ENCODE measurements around the gene TMEM238L. TPM values are rescaled to one million over a fixed set of nuclear protein-coding genes. Genes with fewer than 3 reads are reported as not detected.

Gene TMEM238L
- total RNA-seq, 1 experiment from 2014 or later = not detected

DNA sequence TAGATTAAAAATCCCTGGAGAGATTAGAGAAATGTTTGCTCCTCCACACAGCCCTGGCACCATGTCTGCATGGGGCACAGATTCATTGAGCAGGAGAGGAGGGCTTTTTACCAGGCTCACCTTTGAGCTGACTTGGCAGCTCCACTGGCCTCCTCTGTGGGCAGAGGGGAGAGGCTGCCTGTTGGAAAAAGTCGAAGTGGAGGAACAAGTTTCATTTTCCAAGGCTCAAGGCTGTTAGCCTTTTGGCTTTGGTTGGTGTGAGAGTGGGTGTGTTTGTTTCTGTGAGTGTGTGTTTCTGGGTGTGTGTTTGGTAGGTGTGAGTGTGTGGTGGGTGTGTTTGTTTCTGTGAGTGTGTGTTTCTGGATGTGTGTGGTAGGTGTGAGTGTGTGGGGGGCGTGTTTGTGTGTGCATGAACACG is 5.6 kb downstream of the TMEM238L start:
- H2AFZ ChIP-seq (ENCODE audit: low read length) = no peak overlapping the region
- no peak overlapping the region for H3K14ac ChIP-seq (ENCODE audit: insufficient read depth, low read length)
- H3K79me1 ChIP-seq (ENCODE audit: insufficient read depth, low read depth, low read length, poor library complexity, severe bottlenecking) = no peaks in the 10 kb centered on the region
- H3K27ac Mint-ChIP-seq = no peak overlapping the region
- no peaks in the 10 kb centered on the region for H3K27me3 Mint-ChIP-seq (ENCODE audit: low read depth)
- H4K20me1 ChIP-seq (ENCODE audit: control insufficient read depth, insufficient read depth, insufficient read length) = no peaks in the 10 kb centered on the region
- no peaks in the 10 kb centered on the region for H3K79me2 ChIP-seq (ENCODE audit: insufficient read depth, low read length)
- no peak overlapping the region for H3K18ac ChIP-seq (ENCODE audit: insufficient read length, low read depth, low read length)
- WGBS (ENCODE audit: extremely low coverage, insufficient read length, low lambda C conversion rate) = 100% methylated on average over 1 of the region's 3 CpGs
- H3K36me3 Mint-ChIP-seq (ENCODE audit: insufficient read depth in 1 of 3, low read depth in 3 of 3) = no peaks in the 10 kb centered on the region
- no peak for DNase-seq
- H4K5ac ChIP-seq (ENCODE audit: insufficient read length, low read depth, low read length) = no peak overlapping the region
- H3K4me1 Mint-ChIP-seq = peaks cover 0 to 3% of the 10 kb centered on the region in 2 experiments; a peak in 2 of 4 replicates
- H2BK120ac ChIP-seq (ENCODE audit: low read depth, low read length, poor library complexity, severe bottlenecking) = no peak overlapping the region
- H3K9me3 Mint-ChIP-seq = no peaks in the 10 kb centered on the region
- H3K23ac ChIP-seq (ENCODE audit: insufficient read length, low read depth, low read length) = no peak overlapping the region
- H2BK15ac ChIP-seq (ENCODE audit: low read depth, low read length) = no peak overlapping the region
- no peak overlapping the region for H2AK5ac ChIP-seq (ENCODE audit: insufficient read length, low read length)
- H3K56ac ChIP-seq (ENCODE audit: insufficient read length, low read depth, low read length) = no peak overlapping the region
- no peak overlapping the region for H3K4me3 Mint-ChIP-seq
- H3T11ph ChIP-seq (ENCODE audit: low read length) = no peak overlapping the region
- no peak overlapping the region for H2BK12ac ChIP-seq (ENCODE audit: insufficient read length, low read depth, low read length)
- no peaks in the 10 kb centered on the region for H3K23me2 ChIP-seq (ENCODE audit: insufficient read length, low read depth, low read length, poor library complexity, severe bottlenecking)
- no peak overlapping the region for H2BK20ac ChIP-seq (ENCODE audit: low read depth, low read length, poor library complexity, severe bottlenecking)
- H4K91ac ChIP-seq (ENCODE audit: insufficient read length, low read depth, low read length) = no peak overlapping the region
- no peak overlapping the region for H3K4ac ChIP-seq (ENCODE audit: low read depth, low read length)
- H3K27ac ChIP-seq (ENCODE audit: insufficient read length, low read depth, low read length) = no peak overlapping the region
- H4K8ac ChIP-seq (replicated peaks; ENCODE audit: insufficient read length, low read depth, low read length) = no peak overlapping the region
- no peak overlapping the region for H3K4me2 ChIP-seq (ENCODE audit: insufficient read depth, insufficient read length, low read length)
- peaks cover 3% of the 10 kb centered on the region; the same call in 1 of the 2 replicates for H3K4me1 ChIP-seq (ENCODE audit: insufficient read depth, low read length)
- H2BK5ac ChIP-seq (ENCODE audit: insufficient read length, low read length) = peak overlapping the region; percentile 35
- H3K27me3 ChIP-seq (ENCODE audit: insufficient read depth, low read length) = no peaks in the 10 kb centered on the region
- no peaks in the 10 kb centered on the region for H3K9me3 ChIP-seq (ENCODE audit: control insufficient read depth, low read depth, low read length)
- no peak overlapping the region for H3K9ac ChIP-seq (ENCODE audit: extremely low read depth, insufficient read length, low read length)
- TF ChIP-seq, protein P1, sequence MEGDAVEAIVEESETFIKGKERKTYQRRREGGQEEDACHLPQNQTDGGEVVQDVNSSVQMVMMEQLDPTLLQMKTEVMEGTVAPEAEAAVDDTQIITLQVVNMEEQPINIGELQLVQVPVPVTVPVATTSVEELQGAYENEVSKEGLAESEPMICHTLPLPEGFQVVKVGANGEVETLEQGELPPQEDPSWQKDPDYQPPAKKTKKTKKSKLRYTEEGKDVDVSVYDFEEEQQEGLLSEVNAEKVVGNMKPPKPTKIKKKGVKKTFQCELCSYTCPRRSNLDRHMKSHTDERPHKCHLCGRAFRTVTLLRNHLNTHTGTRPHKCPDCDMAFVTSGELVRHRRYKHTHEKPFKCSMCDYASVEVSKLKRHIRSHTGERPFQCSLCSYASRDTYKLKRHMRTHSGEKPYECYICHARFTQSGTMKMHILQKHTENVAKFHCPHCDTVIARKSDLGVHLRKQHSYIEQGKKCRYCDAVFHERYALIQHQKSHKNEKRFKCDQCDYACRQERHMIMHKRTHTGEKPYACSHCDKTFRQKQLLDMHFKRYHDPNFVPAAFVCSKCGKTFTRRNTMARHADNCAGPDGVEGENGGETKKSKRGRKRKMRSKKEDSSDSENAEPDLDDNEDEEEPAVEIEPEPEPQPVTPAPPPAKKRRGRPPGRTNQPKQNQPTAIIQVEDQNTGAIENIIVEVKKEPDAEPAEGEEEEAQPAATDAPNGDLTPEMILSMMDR (conservative IDR thresholded peaks at IDR 0.05) = no peak

Data from H9 (cell line).